Heart right ventricle (tissue), 16 donors: ENCODE data around the gene QPCTL. TPM values are rescaled to one million over a fixed set of nuclear protein-coding genes. Genes with fewer than 3 reads are reported as not detected.

Experiments used
- ATAC-seq, 8 donors: fragments of 200-7000 bp; cut with Tn5 transposase; one replicate each; pipeline ENCODE4 v1.9.1; 2020; ENCODE audit warnings: mild to moderate bottlenecking in 8 of 8, moderate library complexity in 8 of 8, moderate number of reproducible peaks in 1 of 8
- DNase-seq, 2 donors: peaks; one replicate each; pipeline ENCODE4 v3.0.0-alpha.2; 2020
- H3K27ac ChIP-seq, 10 donors: fragments of 200-600 bp; sonication (generic) in 2 of 10; one replicate each; pipeline versions ENCODE4 v1.5.0 to v1.8.0; 2020 to 2022; ENCODE audit warnings: mild to moderate bottlenecking in 3 of 10
- H3K27me3 ChIP-seq, 7 donors: fragments of 200-600 bp; one replicate each; pipeline ENCODE4 v1.8.0; 2021 to 2022; ENCODE audit warnings: mild to moderate bottlenecking in 2 of 7
- H3K36me3 ChIP-seq, 9 donors: fragments of 200-600 bp; sonication (generic) in 1 of 9; one replicate each; pipeline versions ENCODE4 v1.5.0 to v1.8.0; 2020 to 2022; ENCODE audit warnings: mild to moderate bottlenecking in 2 of 9
- H3K4me1 ChIP-seq, 9 donors: fragments of 200-600 bp; sonication (generic) in 1 of 9; one replicate each; pipeline versions ENCODE4 v1.5.0 to v1.8.0; 2020 to 2022; ENCODE audit warnings: mild to moderate bottlenecking in 4 of 9
- H3K4me3 ChIP-seq, 10 donors: fragments of 200-600 bp; sonication (generic) in 2 of 10; one replicate each; pipeline versions ENCODE4 v1.5.0 to v1.8.0; 2020 to 2022; ENCODE audit warnings: mild to moderate bottlenecking in 7 of 10, moderate library complexity in 2 of 10
- H3K9me3 ChIP-seq, 11 donors: fragments of 200-600 bp in 10 of 11; sonication (generic) in 2 of 11; one replicate each; pipeline versions ENCODE4 v1.5.0 to v1.8.0; 2013 to 2022; ENCODE audit warnings: mild to moderate bottlenecking in 2 of 11, control low read depth in 1 of 11, moderate library complexity in 1 of 11
- WGBS, 2 donors: extraction: QIAGEN DNeasy Blood & Tissue Kit; methylation state at CpG; one replicate each; pipeline ENCODE4 v1.1.7; 2013; ENCODE audit warnings: inconsistent platforms in 1 of 2; 5-methylcytosine and 5-hydroxymethylcytosine counted together
- intact Hi-C, 10 donors: fragments of 100-400 bp; cut with DNase I; formaldehyde crosslinking; loops; one replicate each; pipeline versions ENCODE4 v1.11.1 to v1.14.2; 2022
- polyA plus RNA-seq, 2 donors: library from polyadenylated mRNA; stranded (reverse); fragments of 200-250 nt; gene quantifications; one replicate each; pipeline ENCODE4 v1.2.3, GENCODE V29; 2013
- total RNA-seq, 10 donors: library from RNA; stranded (reverse); fragmentation: NEBNext Ultra II Directional in 3 of 10; extraction: Animal tissue kit (Norgen Biotek cat#: 25700) in 3 of 10; gene quantifications; one replicate each; pipeline versions ENCODE4 v1.2.1 to v1.2.4, GENCODE V29; 2021 to 2023
- TF ChIP-seq, protein P1 (sequence below), 9 donors: fragments of 200-600 bp; sonication (generic) in 2 of 9; IDR thresholded peaks; one replicate each; pipeline versions ENCODE4 v1.5.0 to v1.8.0; 2021 to 2022; ENCODE audit warnings: antibody characterized with exemption in 9 of 9, mild to moderate bottlenecking in 5 of 9, moderate library complexity in 1 of 9
- donor health status: Arrhythmogenic right ventricular cardiomyopathy.
- donor health status: ischemic (EF 13 %, LVEDD 7.1; RV severe dilation, severe dysfunction).
- donor health status: healthy with polysubstance abuse.
- donor health status: DM: no; HTN: yes; CAD: no.
- donor health status: DM: no; HTN: no; CAD: no.
- donor health status: ischemic (EF 25% LVEDD 6.9; RV normal size, moderate dysfunction).
- donor health status: ischemic (EF 25% LVEDD 5.7; RV mildly dilated, moderate dysfunction).
- donor health status: healthy.
- donor health status: DM: yes; HTN: yes; CAD: no.
- donor health status: Ischemic cardiomyopathy.
- donor health status: ischemic (EF 35%, LVEDD 5.7; RV mildly dilated, moderate dysfunction).
- donor health status: nonischemic (EF 11% LVEDD 7.7; RV severe dilation, severe dysfunction).
- donor health status: DM: yes; HTN: yes; CAD: no.
- donor health status: PGD.
- donor health status: ischemic (EF 29% LVEDD 5.4; RV normal size, mild dysfunction).
- donor health status: nonischemic (EF 23%, LVEDD 6.1; RV moderate dilation, normal function).

QPCTL gene
- total and polyA plus RNA-seq, 12 donors = 1.8 to 4.5 (median 2.6) TPM

DNA sequence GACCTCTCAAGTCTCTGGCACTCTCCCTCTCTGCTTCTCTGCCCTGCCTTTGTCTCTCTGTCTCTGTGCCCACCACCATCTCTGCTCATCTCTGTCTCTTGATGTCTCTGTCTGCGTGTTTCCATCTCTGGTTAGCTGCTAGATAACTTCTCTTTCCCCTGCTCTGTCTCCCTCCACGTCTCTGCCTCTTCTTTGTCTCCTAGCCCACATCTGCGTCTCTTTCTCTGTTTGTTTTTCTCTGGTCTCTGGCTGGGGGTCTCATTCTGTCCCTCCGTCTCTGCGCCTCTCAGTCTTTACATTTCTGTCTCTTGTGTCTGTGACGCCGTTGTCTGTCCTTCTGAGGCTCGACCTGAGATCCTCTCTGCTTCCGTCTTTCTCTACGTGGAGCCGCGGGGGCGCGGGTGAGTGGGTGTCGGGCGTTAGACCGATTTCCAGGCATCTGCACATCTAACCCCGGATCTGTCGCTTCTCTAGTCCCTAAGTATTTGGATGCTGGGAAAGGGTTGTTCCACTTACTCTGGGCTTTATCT, 24.1 kb upstream of the QPCTL start:
- peak overlapping the region; percentile 12 to 56 (median 50) for H3K4me3 ChIP-seq
- WGBS, 2 donors = 1% methylated on average over 19 of the region's 19 CpGs
- H3K4me1 ChIP-seq = peaks cover 2 to 33% (median 20%) of the 10 kb centered on the region in 9 donors
- peak overlapping the region in 6 of 10 donors; percentile 19 to 60 (median 39) for H3K27ac ChIP-seq
- no peaks in the 10 kb centered on the region for H3K9me3 ChIP-seq
- H3K36me3 ChIP-seq = no peaks in the 10 kb centered on the region
- intact Hi-C loops = no loop called here
- TF ChIP-seq, protein P1, sequence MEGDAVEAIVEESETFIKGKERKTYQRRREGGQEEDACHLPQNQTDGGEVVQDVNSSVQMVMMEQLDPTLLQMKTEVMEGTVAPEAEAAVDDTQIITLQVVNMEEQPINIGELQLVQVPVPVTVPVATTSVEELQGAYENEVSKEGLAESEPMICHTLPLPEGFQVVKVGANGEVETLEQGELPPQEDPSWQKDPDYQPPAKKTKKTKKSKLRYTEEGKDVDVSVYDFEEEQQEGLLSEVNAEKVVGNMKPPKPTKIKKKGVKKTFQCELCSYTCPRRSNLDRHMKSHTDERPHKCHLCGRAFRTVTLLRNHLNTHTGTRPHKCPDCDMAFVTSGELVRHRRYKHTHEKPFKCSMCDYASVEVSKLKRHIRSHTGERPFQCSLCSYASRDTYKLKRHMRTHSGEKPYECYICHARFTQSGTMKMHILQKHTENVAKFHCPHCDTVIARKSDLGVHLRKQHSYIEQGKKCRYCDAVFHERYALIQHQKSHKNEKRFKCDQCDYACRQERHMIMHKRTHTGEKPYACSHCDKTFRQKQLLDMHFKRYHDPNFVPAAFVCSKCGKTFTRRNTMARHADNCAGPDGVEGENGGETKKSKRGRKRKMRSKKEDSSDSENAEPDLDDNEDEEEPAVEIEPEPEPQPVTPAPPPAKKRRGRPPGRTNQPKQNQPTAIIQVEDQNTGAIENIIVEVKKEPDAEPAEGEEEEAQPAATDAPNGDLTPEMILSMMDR (IDR thresholded peaks at IDR 0.05) = no peak
- no peak for DNase-seq
- peaks cover 0 to 82% (median 66%) of the 10 kb centered on the region in 7 donors for H3K27me3 ChIP-seq
- ATAC-seq = peak in 4 of 8 donors; percentile 5 to 35 (median 12)

DNA sequence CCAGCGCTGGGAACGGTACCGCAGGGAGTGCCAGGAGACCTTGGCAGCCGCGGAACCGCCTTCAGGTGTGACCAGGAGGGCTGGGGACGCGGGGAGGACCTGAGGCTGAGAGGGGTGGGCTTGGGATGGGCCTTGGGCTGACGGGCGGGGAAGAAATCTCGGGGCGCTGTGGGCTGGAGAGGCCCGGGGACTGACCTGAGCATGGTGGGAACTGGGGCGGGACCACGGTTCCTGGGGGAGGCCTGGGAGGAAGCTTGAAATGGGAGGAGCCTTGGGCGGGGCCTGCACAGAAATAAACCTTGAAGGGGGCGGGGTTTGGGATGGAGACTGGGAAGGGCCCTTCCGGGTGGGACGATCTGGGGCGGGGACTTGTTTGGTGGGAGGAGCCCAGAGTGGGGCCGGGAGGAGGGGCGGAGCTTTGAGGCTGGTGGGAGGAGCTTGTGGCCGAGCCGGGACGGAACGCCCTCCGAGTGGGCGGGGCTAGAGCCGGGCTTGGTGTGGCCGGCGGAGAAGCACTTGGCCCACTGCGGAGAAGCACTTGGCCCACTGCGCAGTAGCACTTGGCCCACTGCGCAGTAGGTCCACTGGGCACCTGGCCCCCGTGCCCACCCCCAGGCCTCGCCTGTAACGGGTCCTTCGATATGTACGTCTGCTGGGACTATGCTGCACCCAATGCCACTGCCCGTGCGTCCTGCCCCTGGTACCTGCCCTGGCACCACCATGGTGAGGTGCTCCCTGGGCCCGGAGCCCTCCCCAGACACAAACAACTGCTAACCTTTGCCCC, 21.6 kb upstream of the QPCTL start:
- no peak overlapping the region for H3K27ac ChIP-seq
- intact Hi-C loops = no loop called here
- DNase-seq (peak; percentile 48 to 75), ATAC-seq (peak; percentile 42 to 77 (median 54))
- H3K36me3 ChIP-seq = no peaks in the 10 kb centered on the region
- no peak overlapping the region for H3K4me3 ChIP-seq
- TF ChIP-seq, protein P1 (IDR thresholded peaks at IDR 0.05) = no peak
- 21 to 24% methylated on average over 35 to 42 of the region's 42 CpGs for WGBS, 2 donors
- H3K4me1 ChIP-seq = peaks cover 2 to 33% (median 20%) of the 10 kb centered on the region in 9 donors
- H3K27me3 ChIP-seq = peaks cover 0 to 84% (median 57%) of the 10 kb centered on the region in 7 donors
- H3K9me3 ChIP-seq = no peaks in the 10 kb centered on the region

DNA sequence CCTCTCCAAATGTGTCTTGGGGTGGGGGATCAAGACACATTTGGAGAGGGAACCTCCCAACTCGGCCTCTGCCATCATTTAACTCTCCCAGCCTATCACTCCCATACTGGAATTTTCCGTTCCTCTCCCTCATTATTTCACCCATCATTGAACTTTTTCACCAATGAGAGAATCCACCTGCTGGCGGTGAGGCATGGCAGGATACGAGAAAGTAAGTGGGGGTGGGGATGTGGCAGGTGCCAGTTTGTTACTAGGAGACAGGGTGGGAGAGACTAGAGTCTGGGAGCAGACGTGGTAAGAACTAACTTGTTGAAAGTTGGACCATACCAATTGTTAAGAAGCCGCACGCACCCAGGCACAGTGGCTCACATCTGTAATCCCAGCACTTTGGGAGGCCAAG, 17.5 kb upstream of the QPCTL start:
- Histone ChIP-seq H3K9me3 (no peaks in the 10 kb centered on the region), H3K36me3 (no peaks in the 10 kb centered on the region), H3K27me3 (peaks cover 8 to 83% (median 52%) of the 10 kb centered on the region in 7 donors), H3K4me1 (peaks cover 0 to 31% (median 10%) of the 10 kb centered on the region in 9 donors), H3K4me3 (no peak overlapping the region), H3K27ac (no peak overlapping the region)
- TF ChIP-seq, protein P1 (IDR thresholded peaks at IDR 0.05) = no peak
- ATAC-seq (no peak), DNase-seq (no peak)
- WGBS, 2 donors = 61 to 71% methylated on average over 7 of the region's 7 CpGs
- intact Hi-C loops = no loop called here

DNA sequence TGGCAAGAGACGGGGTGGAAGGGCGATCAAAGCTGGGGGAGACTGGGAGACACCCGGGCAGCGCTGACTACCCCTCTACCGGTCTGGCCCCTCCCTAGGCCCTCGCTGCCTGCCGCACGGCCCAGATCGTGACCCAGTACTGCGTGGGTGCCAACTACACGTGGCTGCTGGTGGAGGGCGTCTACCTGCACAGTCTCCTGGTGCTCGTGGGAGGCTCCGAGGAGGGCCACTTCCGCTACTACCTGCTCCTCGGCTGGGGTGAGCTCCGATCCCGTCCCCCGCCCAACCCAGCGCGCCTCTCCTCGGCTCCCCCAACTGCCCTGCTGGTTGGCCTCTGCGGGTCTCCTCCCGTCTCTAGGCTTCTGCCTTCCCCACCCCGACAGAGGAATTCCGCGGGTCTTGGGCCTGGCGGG, 15.6 kb upstream of the QPCTL start:
- H3K4me1 ChIP-seq = peaks cover 0 to 33% (median 20%) of the 10 kb centered on the region in 9 donors
- intact Hi-C loops = no loop called here
- H3K27me3 ChIP-seq = peaks cover 8 to 68% (median 33%) of the 10 kb centered on the region in 7 donors
- TF ChIP-seq, protein P1 (IDR thresholded peaks at IDR 0.05) = no peak
- H3K9me3 ChIP-seq = no peaks in the 10 kb centered on the region
- no peak for DNase-seq
- H3K36me3 ChIP-seq = no peaks in the 10 kb centered on the region
- ATAC-seq = peak in 3 of 8 donors; percentile 2 to 19 (median 9)
- 9 to 10% methylated on average over 28 of the region's 28 CpGs for WGBS, 2 donors
- H3K27ac ChIP-seq = no peak overlapping the region
- H3K4me3 ChIP-seq = peak overlapping the region in 8 of 10 donors; percentile 21 to 43 (median 37)
